Measurements from ENCODE around the gene TBC1D9B.

DNA sequence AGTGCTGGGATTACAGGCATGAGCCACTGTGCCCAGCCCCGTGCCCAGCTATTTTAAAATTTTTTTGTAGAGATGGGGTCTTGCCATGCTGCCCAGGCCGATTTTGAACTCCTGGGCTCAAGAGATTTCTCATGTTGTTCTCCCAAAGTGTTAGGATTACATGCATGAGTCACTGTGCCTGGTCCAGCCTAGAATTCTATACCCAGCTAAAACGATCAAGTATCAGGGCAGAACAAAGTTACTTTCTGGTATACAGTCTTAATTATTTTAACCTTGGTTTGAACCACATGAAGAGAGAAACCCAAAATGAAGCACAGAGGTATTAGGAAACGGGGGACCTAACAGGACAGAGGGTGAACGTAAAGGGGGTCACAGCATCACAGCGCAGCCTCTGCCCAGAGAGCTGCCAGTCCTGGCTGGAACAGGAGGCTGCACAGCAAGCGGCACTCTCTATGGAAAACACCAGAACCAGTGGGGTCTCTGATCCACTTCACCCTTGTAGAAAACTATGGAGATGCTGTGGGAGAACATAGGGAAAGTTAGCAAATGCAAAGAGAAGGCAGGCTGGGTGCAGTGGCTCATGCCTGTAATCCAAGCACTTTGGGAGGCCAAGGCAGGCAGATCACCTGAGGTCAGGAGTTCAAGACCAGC is 76.8 kb downstream of the TBC1D9B start:
- TF ChIP-seq EZH2 (IDR thresholded peaks at IDR 0.05; ENCODE audit: insufficient read depth, poor library complexity, severe bottlenecking) (no peak), EZH2phosphoT487 (IDR thresholded peaks at IDR 0.05; ENCODE audit: insufficient read depth, low read depth) (no peak)
